Lower leg skin (tissue), 3 donors: ENCODE results near the gene RBM44.

Experiments
- CTCF ChIP-seq, 3 donors: fragments of 450-650 bp; IDR thresholded peaks; one replicate each; pipeline ENCODE4 v1.5.1; 2016; ENCODE audit warnings: antibody characterized with exemption in 3 of 3, mild to moderate bottlenecking in 3 of 3, moderate library complexity in 2 of 3
- POLR2A ChIP-seq, 2 donors: fragments of 450-650 bp; IDR thresholded peaks; one replicate each; pipeline ENCODE4 v1.6.1; 2016 to 2017; ENCODE audit warnings: antibody characterized with exemption in 2 of 2, mild to moderate bottlenecking in 1 of 2, moderate library complexity in 1 of 2

- TF ChIP-seq CTCF (IDR thresholded peaks at IDR 0.05) (no peak), POLR2A (IDR thresholded peaks at IDR 0.05) (no peak)
These were observed 6.4 kb upstream of the RBM44 start for GRCh38 chr2:237791977-237792727.
